ENCODE results near the gene GOLGA8B.
"Not testable (repeated sequence)": the region's sequence is repeated elsewhere in the genome, so short reads cannot be mapped to it uniquely, and the experiment has no call there.

GOLGA8B gene

GRCh38 chr15:34578283-34578674 lies 5.2 kb downstream of the GOLGA8B start:
- Histone ChIP-seq H3K79me2 (ENCODE audit: insufficient read depth, low read length) (peaks cover 44% of the 10 kb centered on the region), H3K27me3 (ENCODE audit: low read length) (no peaks in the 10 kb centered on the region), H3K9ac (ENCODE audit: low read length) (no peak overlapping the region), H2AFZ (ENCODE audit: low read depth, low read length, severe bottlenecking) (no peak overlapping the region), H3K4me3 (ENCODE audit: insufficient read depth, low read length, poor library complexity, severe bottlenecking) (no peak overlapping the region), H3K4me2 (ENCODE audit: low read depth, low read length, poor library complexity, severe bottlenecking) (no peak overlapping the region), H3K36me3 (ENCODE audit: low read length) (no peaks in the 10 kb centered on the region), H3K27ac (ENCODE audit: low read depth, low read length) (no peak overlapping the region), H4K20me1 (ENCODE audit: low read depth, low read length) (peaks cover 4% of the 10 kb centered on the region; the same call in 1 of the 2 replicates), H3K9me3 (ENCODE audit: insufficient read depth, low read length) (no peaks in the 10 kb centered on the region), H3K9me2 (replicated peaks; ENCODE audit: insufficient read depth, low read length) (no peaks in the 10 kb centered on the region), H3F3A (ENCODE audit: insufficient read depth) (no peaks in the 10 kb centered on the region)
- TF ChIP-seq EZH2phosphoT487 (conservative IDR thresholded peaks at IDR 0.05; ENCODE audit: low read length) = no peak
- TF ChIP-seq CTCF (IDR thresholded peaks at IDR 0.05; ENCODE audit: insufficient read depth, low read length, poor library complexity, severe bottlenecking) = no peak

GRCh38 chr15:34577658-34578282 lies 5.7 kb downstream of the GOLGA8B start:
- not testable (repeated sequence) for H3K36me3 ChIP-seq (ENCODE audit: low read length); H3K27ac ChIP-seq (ENCODE audit: low read depth, low read length); H3K27me3 ChIP-seq (ENCODE audit: low read length); H2AFZ ChIP-seq (ENCODE audit: low read depth, low read length, severe bottlenecking); H3F3A ChIP-seq (ENCODE audit: insufficient read depth); H3K9ac ChIP-seq (ENCODE audit: low read length); H3K9me3 ChIP-seq (ENCODE audit: insufficient read depth, low read length); H3K4me3 ChIP-seq (ENCODE audit: insufficient read depth, low read length, poor library complexity, severe bottlenecking); H4K20me1 ChIP-seq (ENCODE audit: low read depth, low read length); H3K9me2 ChIP-seq (replicated peaks; ENCODE audit: insufficient read depth, low read length); H3K4me2 ChIP-seq (ENCODE audit: low read depth, low read length, poor library complexity, severe bottlenecking)
- H3K79me2 ChIP-seq (ENCODE audit: insufficient read depth, low read length) = peaks cover 39% of the 10 kb centered on the region

- peaks cover 19% of the 10 kb centered on the region for H3K79me2 ChIP-seq (ENCODE audit: insufficient read depth, low read length)
- not testable (repeated sequence) for H4K20me1 ChIP-seq (ENCODE audit: low read depth, low read length); H3K9me3 ChIP-seq (ENCODE audit: insufficient read depth, low read length)
Observed at GRCh38 chr15:34575035-34575434, 8.4 kb downstream of the GOLGA8B start.

GRCh38 chr15:34572921-34573320 lies 10.5 kb downstream of the GOLGA8B start:
- H3K79me2 ChIP-seq (ENCODE audit: insufficient read depth, low read length) = peaks cover 12% of the 10 kb centered on the region; the same call in 1 of the 2 replicates
- H3K27me3 ChIP-seq (ENCODE audit: low read length); H3K4me2 ChIP-seq (ENCODE audit: low read depth, low read length, poor library complexity, severe bottlenecking); H3K27ac ChIP-seq (ENCODE audit: low read depth, low read length); H4K20me1 ChIP-seq (ENCODE audit: low read depth, low read length); H3F3A ChIP-seq (ENCODE audit: insufficient read depth); H2AFZ ChIP-seq (ENCODE audit: low read depth, low read length, severe bottlenecking); H3K4me3 ChIP-seq (ENCODE audit: insufficient read depth, low read length, poor library complexity, severe bottlenecking); H3K9ac ChIP-seq (ENCODE audit: low read length); H3K9me2 ChIP-seq (replicated peaks; ENCODE audit: insufficient read depth, low read length); H3K36me3 ChIP-seq (ENCODE audit: low read length); H3K9me3 ChIP-seq (ENCODE audit: insufficient read depth, low read length): not testable (repeated sequence)

More at GRCh38 chr15:34575035-34575434, 8.4 kb downstream of the GOLGA8B start:
- H2AFZ ChIP-seq (ENCODE audit: low read depth, low read length, severe bottlenecking); H3K4me3 ChIP-seq (ENCODE audit: insufficient read depth, low read length, poor library complexity, severe bottlenecking); H3F3A ChIP-seq (ENCODE audit: insufficient read depth); H3K36me3 ChIP-seq (ENCODE audit: low read length); H3K27me3 ChIP-seq (ENCODE audit: low read length); H3K9ac ChIP-seq (ENCODE audit: low read length); H3K9me2 ChIP-seq (replicated peaks; ENCODE audit: insufficient read depth, low read length); H3K27ac ChIP-seq (ENCODE audit: low read depth, low read length); H3K4me2 ChIP-seq (ENCODE audit: low read depth, low read length, poor library complexity, severe bottlenecking): not testable (repeated sequence)

GRCh38 chr15:34572019-34572641 lies 11.3 kb downstream of the GOLGA8B start:
- not testable (repeated sequence) for H3K36me3 ChIP-seq (ENCODE audit: low read length); H3K9ac ChIP-seq (ENCODE audit: low read length); H3K79me2 ChIP-seq (ENCODE audit: insufficient read depth, low read length)

GRCh38 chr15:34569670-34570396 lies 13.6 kb downstream of the GOLGA8B start:
- not testable (repeated sequence) for H3K4me3 ChIP-seq (ENCODE audit: insufficient read depth, low read length, poor library complexity, severe bottlenecking); H4K20me1 ChIP-seq (ENCODE audit: low read depth, low read length); H3K4me2 ChIP-seq (ENCODE audit: low read depth, low read length, poor library complexity, severe bottlenecking); H3K9me3 ChIP-seq (ENCODE audit: insufficient read depth, low read length); H2AFZ ChIP-seq (ENCODE audit: low read depth, low read length, severe bottlenecking); H3K9ac ChIP-seq (ENCODE audit: low read length); H3K79me2 ChIP-seq (ENCODE audit: insufficient read depth, low read length); H3K27me3 ChIP-seq (ENCODE audit: low read length); H3K9me2 ChIP-seq (replicated peaks; ENCODE audit: insufficient read depth, low read length); H3K27ac ChIP-seq (ENCODE audit: low read depth, low read length); H3K36me3 ChIP-seq (ENCODE audit: low read length); H3F3A ChIP-seq (ENCODE audit: insufficient read depth)

More at GRCh38 chr15:34572019-34572641, 11.3 kb downstream of the GOLGA8B start:
- H3K9me3 ChIP-seq (ENCODE audit: insufficient read depth, low read length); H3K27ac ChIP-seq (ENCODE audit: low read depth, low read length); H3K9me2 ChIP-seq (replicated peaks; ENCODE audit: insufficient read depth, low read length); H3K27me3 ChIP-seq (ENCODE audit: low read length); H3K4me2 ChIP-seq (ENCODE audit: low read depth, low read length, poor library complexity, severe bottlenecking); H3K4me3 ChIP-seq (ENCODE audit: insufficient read depth, low read length, poor library complexity, severe bottlenecking); H3F3A ChIP-seq (ENCODE audit: insufficient read depth); H2AFZ ChIP-seq (ENCODE audit: low read depth, low read length, severe bottlenecking); H4K20me1 ChIP-seq (ENCODE audit: low read depth, low read length): not testable (repeated sequence)

GRCh38 chr15:34567174-34567573 lies 16.3 kb downstream of the GOLGA8B start:
- H3K4me2 ChIP-seq (ENCODE audit: low read depth, low read length, poor library complexity, severe bottlenecking); H3K9ac ChIP-seq (ENCODE audit: low read length); H3K9me2 ChIP-seq (replicated peaks; ENCODE audit: insufficient read depth, low read length); H3K27me3 ChIP-seq (ENCODE audit: low read length); H3F3A ChIP-seq (ENCODE audit: insufficient read depth); H3K27ac ChIP-seq (ENCODE audit: low read depth, low read length); H4K20me1 ChIP-seq (ENCODE audit: low read depth, low read length); H2AFZ ChIP-seq (ENCODE audit: low read depth, low read length, severe bottlenecking); H3K4me3 ChIP-seq (ENCODE audit: insufficient read depth, low read length, poor library complexity, severe bottlenecking); H3K79me2 ChIP-seq (ENCODE audit: insufficient read depth, low read length); H3K36me3 ChIP-seq (ENCODE audit: low read length); H3K9me3 ChIP-seq (ENCODE audit: insufficient read depth, low read length): not testable (repeated sequence)
